ENCODE measurements around the gene KCNH2. TPM values are rescaled to one million over a fixed set of nuclear protein-coding genes. Genes with fewer than 3 reads are reported as not detected.

The KCNH2 gene
- total and polyA plus RNA-seq, 5 donors = 113 to 163 (median 132) TPM

Other genes starting within 250 kb of the KCNH2 start
- gene GIMAP5, start 240.9 kb downstream of the KCNH2 start, total RNA-seq = 10 to 100 TPM in 3 of 4 donors, 1 to 10 TPM in 1; 9.3 to 24.2 (median 11.1) TPM
- gene GIMAP5, start 240.9 kb downstream of the KCNH2 start, polyA plus RNA-seq = 22.3 TPM
- 100 to 1,000 TPM; 101 to 344 (median 237) TPM for gene TMEM176B, start 178.0 kb downstream of the KCNH2 start, total RNA-seq
- 114 TPM for gene TMEM176B, start 178.0 kb downstream of the KCNH2 start, polyA plus RNA-seq
- 100 to 1,000 TPM in 2 of 4 donors, 10 to 100 TPM in 2; 50.8 to 167 (median 126) TPM for gene TMEM176A, start 177.6 kb downstream of the KCNH2 start, total RNA-seq
- 51.6 TPM for gene TMEM176A, start 177.6 kb downstream of the KCNH2 start, polyA plus RNA-seq
- under 1 TPM in 2 of 4 donors, not detected in 2; 0.17 to 0.40 TPM for gene AOC1, start 125.8 kb downstream of the KCNH2 start, total RNA-seq
- gene AOC1, start 125.8 kb downstream of the KCNH2 start, polyA plus RNA-seq = not detected
- 10 to 100 TPM; 20.5 to 80.4 (median 24.7) TPM for gene NOS3, start 12.7 kb upstream of the KCNH2 start, total RNA-seq
- 13.5 TPM for gene NOS3, start 12.7 kb upstream of the KCNH2 start, polyA plus RNA-seq
- gene ATG9B, start 46.2 kb upstream of the KCNH2 start, total RNA-seq = under 1 TPM in 2 of 4 donors, not detected in 2; 0.18 to 0.23 TPM
- 0.43 TPM for gene ATG9B, start 46.2 kb upstream of the KCNH2 start, polyA plus RNA-seq
- gene ABCB8, start 50.1 kb upstream of the KCNH2 start, total RNA-seq = 10 to 100 TPM; 20.9 to 24.5 (median 23.4) TPM
- gene ABCB8, start 50.1 kb upstream of the KCNH2 start, polyA plus RNA-seq = 19.6 TPM
- gene ASIC3, start 70.2 kb upstream of the KCNH2 start, total RNA-seq = 1 to 10 TPM; 4.0 to 6.5 (median 5.0) TPM
- 5.3 TPM for gene ASIC3, start 70.2 kb upstream of the KCNH2 start, polyA plus RNA-seq
- 10 to 100 TPM in 1 of 4 donors, 1 to 10 TPM in 3; 6.2 to 11.2 (median 7.4) TPM for gene CDK5, start 79.6 kb upstream of the KCNH2 start, total RNA-seq
- 6.5 TPM for gene CDK5, start 79.6 kb upstream of the KCNH2 start, polyA plus RNA-seq
- gene SLC4A2, start 81.3 kb upstream of the KCNH2 start, total RNA-seq = 100 to 1,000 TPM in 2 of 4 donors, 10 to 100 TPM in 2; 83.5 to 120 (median 96.5) TPM
- gene SLC4A2, start 81.3 kb upstream of the KCNH2 start, polyA plus RNA-seq = 61.7 TPM
- 10 to 100 TPM; 64.1 to 82.0 (median 68.9) TPM for gene FASTK, start 102.5 kb upstream of the KCNH2 start, total RNA-seq
- 133 TPM for gene FASTK, start 102.5 kb upstream of the KCNH2 start, polyA plus RNA-seq
- 10 to 100 TPM; 28.5 to 36.5 (median 35.8) TPM for gene TMUB1, start 105.2 kb upstream of the KCNH2 start, total RNA-seq
- gene TMUB1, start 105.2 kb upstream of the KCNH2 start, polyA plus RNA-seq = 55.2 TPM
- 10 to 100 TPM; 58.3 to 78.8 (median 67.6) TPM for gene AGAP3, start 108.2 kb upstream of the KCNH2 start, total RNA-seq
- 61.4 TPM for gene AGAP3, start 108.2 kb upstream of the KCNH2 start, polyA plus RNA-seq
- 1 to 10 TPM in 1 of 4 donors, under 1 TPM in 1, not detected in 2; 0.40 to 1.0 TPM for gene GBX1, start 189.4 kb upstream of the KCNH2 start, total RNA-seq
- gene GBX1, start 189.4 kb upstream of the KCNH2 start, polyA plus RNA-seq = 0.14 TPM
- 10 to 100 TPM in 3 of 4 donors, 1 to 10 TPM in 1; 4.5 to 21.0 (median 14.0) TPM for gene ASB10, start 208.9 kb upstream of the KCNH2 start, total RNA-seq
- 14.3 TPM for gene ASB10, start 208.9 kb upstream of the KCNH2 start, polyA plus RNA-seq
- not detected for gene H2BK1, start 232.2 kb upstream of the KCNH2 start, total RNA-seq
- not detected for gene H2BK1, start 232.2 kb upstream of the KCNH2 start, polyA plus RNA-seq
- 10 to 100 TPM; 24.6 to 34.5 (median 26.3) TPM for gene ABCF2, start 248.9 kb upstream of the KCNH2 start, total RNA-seq
- 17.8 TPM for gene ABCF2, start 248.9 kb upstream of the KCNH2 start, polyA plus RNA-seq